Stomach (tissue), 9 donors: ENCODE measurements around the gene SLC17A9. TPM values are rescaled to one million over a fixed set of nuclear protein-coding genes. Genes with fewer than 3 reads are reported as not detected.

Source experiments
- DNase-seq, 2 donors: peaks; one replicate each; pipeline versions ENCODE4 v3.0.0 to v3.0.0-alpha.2; 2013 to 2019
- H3K27ac ChIP-seq, 5 donors: fragments of 200-600 bp in 4 of 5; sonication (generic) in 4 of 5; one replicate each; pipeline ENCODE4 v1.5.1; 2013 to 2019; ENCODE audit warnings: mild to moderate bottlenecking in 1 of 5, moderate library complexity in 1 of 5
- H3K27me3 ChIP-seq, 3 donors: fragments of 200-600 bp; sonication (generic); one replicate each; pipeline ENCODE4 v1.5.1; 2017 to 2019; ENCODE audit warnings: mixed run types in 1 of 3
- H3K36me3 ChIP-seq, 4 donors: fragments of 200-600 bp; sonication (generic); 1 replicate in 3 of 4; 2 replicates in 1 of 4; pipeline ENCODE4 v1.5.1; 2016 to 2019
- H3K4me1 ChIP-seq, 4 donors: fragments of 200-600 bp; sonication (generic); one replicate each; pipeline ENCODE4 v1.5.1; 2016 to 2019
- H3K4me3 ChIP-seq, 4 donors: fragments of 200-600 bp; sonication (generic) in 3 of 4; one replicate each; pipeline ENCODE4 v1.5.1; 2016 to 2019; ENCODE audit warnings: mild to moderate bottlenecking in 1 of 4
- H3K9me3 ChIP-seq, 4 donors: fragments of 200-600 bp; sonication (generic); one replicate each; pipeline ENCODE4 v1.5.1; 2016 to 2019
- CTCF ChIP-seq, 7 experiments: fragments of 450-650 bp in 4 of 7; fragments of 200-600 bp in 3 of 7; sonication (generic) in 3 of 7; IDR thresholded peaks; one replicate each; pipeline ENCODE4 v1.5.1; 2016 to 2019; ENCODE audit warnings: antibody characterized with exemption in 7 of 7, control low read depth in 2 of 7, mild to moderate bottlenecking in 1 of 7
- EP300 ChIP-seq: sonication (generic); formaldehyde crosslinking; IDR thresholded peaks from one replicate; pipeline ENCODE4 v1.6.1; 2017; ENCODE audit warnings: antibody characterized with exemption
- POLR2A ChIP-seq, 4 donors: fragments of 450-650 bp; IDR thresholded peaks; one replicate each; pipeline ENCODE4 v1.6.1; 2016; ENCODE audit warnings: antibody characterized with exemption in 4 of 4, control low read depth in 2 of 4, mild to moderate bottlenecking in 1 of 4, moderate library complexity in 1 of 4
- POLR2AphosphoS5 ChIP-seq, 3 donors: sonication (generic); formaldehyde crosslinking; IDR thresholded peaks; one replicate each; pipeline ENCODE4 v1.6.1; 2016; ENCODE audit warnings: antibody characterized with exemption in 3 of 3
- WGBS, 5 donors: extraction: QIAGEN DNeasy Blood & Tissue Kit in 3 of 5; methylation state at CpG; one replicate each; pipeline versions ENCODE4 v1.1.5 to v1.1.7; 2013 to 2018; 5-methylcytosine and 5-hydroxymethylcytosine counted together
- intact Hi-C: fragments of 100-400 bp; cut with DNase I; formaldehyde crosslinking; loops from one replicate; pipeline ENCODE4 v1.15.1; 2023; ENCODE audit warnings: low total_unique reads
- polyA plus RNA-seq, 3 donors: library from polyadenylated mRNA; stranded (reverse); fragments of 200-250 nt; gene quantifications; one replicate each; pipeline ENCODE4 v1.2.3, GENCODE V29; 2013
- total RNA-seq, 5 donors: library from RNA; depleted of rRNA; stranded (reverse); fragments of >200 nt; gene quantifications; one replicate each; pipeline versions ENCODE4 v1.1.0 to v1.2.3, GENCODE V29; 2014 to 2016
- donor health status: healthy with polysubstance abuse.
- donor health status: Bipolar disorder and iron deficiency.
- donor health status: healthy.

SLC17A9 gene
- total and polyA plus RNA-seq, 8 donors, result 1.1 to 76.4 (median 12.6) TPM

GRCh38 chr20:62967149-62967501, 14.6 kb downstream of the SLC17A9 start:
- H3K27ac ChIP-seq, result no peak overlapping the region
- H3K27me3 ChIP-seq, result peaks cover 0 to 41% (median 21%) of the 10 kb centered on the region in 3 donors
- TF ChIP-seq POLR2AphosphoS5 (IDR thresholded peaks at IDR 0.05) (no peak), EP300 (no peak), CTCF (IDR thresholded peaks at IDR 0.05) (no peak), POLR2A (IDR thresholded peaks at IDR 0.05) (no peak)
- intact Hi-C loops, result no loop called here
- DNase-seq, result no peak
- no peaks in the 10 kb centered on the region for H3K9me3 ChIP-seq
- no peak overlapping the region for H3K4me3 ChIP-seq
- WGBS, 5 donors, result 85 to 96% (median 90%) methylated on average over 5 to 6 of the region's 6 CpGs; no CpG with 5 or more reads in 1 of the 5 donors
- peaks cover 0 to under 1% (median 0%) of the 10 kb centered on the region in 4 donors for H3K4me1 ChIP-seq
- H3K36me3 ChIP-seq, result peaks cover 0 to 55% (median 36%) of the 10 kb centered on the region in 4 donors

GRCh38 chr20:62967628-62968351, 15.3 kb downstream of the SLC17A9 start:
- intact Hi-C loops, result no loop called here
- H3K36me3 ChIP-seq, result peaks cover 0 to 48% (median 30%) of the 10 kb centered on the region in 4 donors
- peaks cover 3 to 7% (median 6%) of the 10 kb centered on the region in 4 donors for H3K4me1 ChIP-seq
- TF ChIP-seq POLR2AphosphoS5 (IDR thresholded peaks at IDR 0.05) (no peak), CTCF (IDR thresholded peaks at IDR 0.05) (no peak), EP300 (no peak), POLR2A (IDR thresholded peaks at IDR 0.05) (no peak)
- H3K4me3 ChIP-seq, result no peak overlapping the region
- no peak overlapping the region for H3K27ac ChIP-seq
- DNase-seq, result no peak
- peaks cover 5 to 48% (median 24%) of the 10 kb centered on the region in 3 donors for H3K27me3 ChIP-seq
- H3K9me3 ChIP-seq, result no peaks in the 10 kb centered on the region
- WGBS, 5 donors, result 85 to 91% (median 88%) methylated on average over 20 to 27 of the region's 27 CpGs

GRCh38 chr20:62968378-62969178, 16.1 kb downstream of the SLC17A9 start:
- no peak overlapping the region for H3K27ac ChIP-seq
- H3K9me3 ChIP-seq, result no peaks in the 10 kb centered on the region
- TF ChIP-seq POLR2A (IDR thresholded peaks at IDR 0.05) (no peak), CTCF (IDR thresholded peaks at IDR 0.05) (no peak), EP300 (no peak)
- peaks cover 7 to 14% (median 13%) of the 10 kb centered on the region in 4 donors for H3K4me1 ChIP-seq
- peaks cover 0 to 40% (median 22%) of the 10 kb centered on the region in 4 donors for H3K36me3 ChIP-seq
- WGBS, 5 donors, result 59 to 65% (median 61%) methylated on average over 21 of the region's 21 CpGs
- intact Hi-C loops, result no loop called here
- DNase-seq, result no peak
- peaks cover 13 to 56% (median 32%) of the 10 kb centered on the region in 3 donors for H3K27me3 ChIP-seq
- no peak overlapping the region for H3K4me3 ChIP-seq

- intact Hi-C loops, result no loop called here
- Histone ChIP-seq H3K27ac (no peak overlapping the region), H3K9me3 (no peaks in the 10 kb centered on the region), H3K4me1 (peaks cover 7 to 17% (median 14%) of the 10 kb centered on the region in 4 donors), H3K27me3 (peaks cover 13 to 62% (median 39%) of the 10 kb centered on the region in 3 donors), H3K36me3 (peaks cover 0 to 33% (median 15%) of the 10 kb centered on the region in 4 donors), H3K4me3 (no peak overlapping the region)
- 41 to 55% (median 47%) methylated on average over 16 of the region's 16 CpGs for WGBS, 5 donors
- no peak for DNase-seq
- TF ChIP-seq POLR2AphosphoS5 (IDR thresholded peaks at IDR 0.05) (no peak), CTCF (IDR thresholded peaks at IDR 0.05) (no peak), POLR2A (IDR thresholded peaks at IDR 0.05) (no peak), EP300 (no peak)
These were observed 16.8 kb downstream of the SLC17A9 start for GRCh38 chr20:62969179-62969760.
